Gastroesophageal sphincter (tissue), 4 donors: ENCODE data around the gene ROR1. TPM values are rescaled to one million over a fixed set of nuclear protein-coding genes. Genes with fewer than 3 reads are reported as not detected.
"Not testable (repeated sequence)": the region's sequence is repeated elsewhere in the genome, so short reads cannot be mapped to it uniquely, and the experiment has no call there.

ENCODE experiments used
- ATAC-seq: fragments of 150-250 bp; one replicate; pipeline ENCODE4 v1.9.1; 2016; ENCODE audit warnings: mild to moderate bottlenecking, moderate library complexity
- H3K27ac ChIP-seq, 4 donors: fragments of 200-600 bp; sonication (generic) in 3 of 4; 1 replicate in 3 of 4; 2 replicates in 1 of 4; pipeline ENCODE4 v1.5.1; 2016 to 2019
- H3K27me3 ChIP-seq: fragments of 200-600 bp; sonication (generic); one replicate; pipeline ENCODE4 v1.5.1; 2019
- H3K36me3 ChIP-seq, 2 donors: fragments of 200-600 bp; sonication (generic); one replicate each; pipeline ENCODE4 v1.5.1; 2019; ENCODE audit warnings: control low read depth in 1 of 2
- H3K4me1 ChIP-seq, 3 donors: fragments of 200-600 bp; sonication (generic); 1 replicate in 2 of 3; 2 replicates in 1 of 3; pipeline ENCODE4 v1.5.1; 2016 to 2019; ENCODE audit warnings: control low read depth in 2 of 3
- H3K4me3 ChIP-seq, 2 donors: fragments of 200-600 bp; sonication (generic); one replicate each; pipeline ENCODE4 v1.5.1; 2019; ENCODE audit warnings: mild to moderate bottlenecking in 1 of 2, moderate library complexity in 1 of 2
- H3K9me3 ChIP-seq, 3 donors: fragments of 200-600 bp; sonication (generic); one replicate each; pipeline ENCODE4 v1.5.1; 2017 to 2019; ENCODE audit warnings: control low read depth in 2 of 3
- EP300 ChIP-seq: sonication (generic); formaldehyde crosslinking; IDR thresholded peaks from one replicate; pipeline ENCODE4 v1.6.1; 2017; ENCODE audit warnings: antibody characterized with exemption, mild to moderate bottlenecking
- POLR2A ChIP-seq, 2 donors: fragments of 450-650 bp; IDR thresholded peaks; one replicate each; pipeline ENCODE4 v1.6.1; 2017; ENCODE audit warnings: antibody characterized with exemption in 2 of 2, mild to moderate bottlenecking in 2 of 2, moderate library complexity in 1 of 2
- POLR2AphosphoS5 ChIP-seq: sonication (generic); formaldehyde crosslinking; IDR thresholded peaks from one replicate; pipeline ENCODE4 v1.6.1; 2017; ENCODE audit warnings: antibody characterized with exemption
- WGBS, 2 donors: methylation state at CpG; one replicate each; pipeline ENCODE4 v1.1.5; 2018; ENCODE audit warnings: low coverage in 1 of 2; 5-methylcytosine and 5-hydroxymethylcytosine counted together
- total RNA-seq, 4 donors: library from RNA; depleted of rRNA; stranded (reverse); fragments of >200 nt; gene quantifications; one replicate each; pipeline ENCODE4 v1.1.0, GENCODE V29; 2016
- TF ChIP-seq, protein P1 (sequence below), 4 experiments: fragments of 200-600 bp in 2 of 4; fragments of 450-650 bp in 2 of 4; sonication (generic) in 1 of 4; IDR thresholded peaks; one replicate each; pipeline ENCODE4 v1.5.1; 2017 to 2019; ENCODE audit warnings: antibody characterized with exemption in 4 of 4, mild to moderate bottlenecking in 2 of 4, moderate library complexity in 2 of 4

Gene ROR1
- total RNA-seq, 4 donors from 2014 or later: 5.0 to 38.0 (median 8.3) TPM

DNA sequence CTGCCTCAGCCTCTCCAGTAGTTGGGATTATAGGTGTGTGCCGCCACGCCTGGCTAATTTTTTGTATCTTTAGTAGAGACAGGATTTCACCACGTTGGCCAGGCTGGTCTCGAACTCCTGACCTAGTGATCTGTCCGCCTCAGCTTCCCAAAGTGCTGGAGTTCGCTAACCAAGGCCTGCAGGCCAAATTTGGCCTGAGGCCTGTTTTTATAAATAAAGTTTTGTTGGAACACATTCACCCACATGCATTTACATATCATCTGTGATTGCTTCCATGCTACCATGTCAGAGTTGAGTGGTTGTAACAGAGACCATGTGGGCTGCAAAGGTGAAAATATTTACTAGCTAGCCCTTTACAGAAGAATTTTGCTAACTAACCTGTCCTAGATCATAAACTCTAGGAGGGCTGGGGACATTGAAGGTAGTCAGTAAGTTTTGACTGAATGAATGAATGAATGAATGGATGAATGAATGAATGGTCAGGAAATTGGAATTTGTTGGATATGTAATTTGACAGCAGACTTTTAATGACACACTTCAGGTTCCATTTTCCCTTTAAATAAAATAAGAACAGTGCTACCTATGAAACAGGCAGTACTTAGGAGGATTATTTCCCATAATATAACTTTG lies 38.4 kb downstream of the ROR1 start:
- no peak for TF ChIP-seq POLR2AphosphoS5
- TF ChIP-seq EP300: no peak
- no peak for TF ChIP-seq POLR2A (IDR thresholded peaks at IDR 0.05)
- TF ChIP-seq, protein P1, sequence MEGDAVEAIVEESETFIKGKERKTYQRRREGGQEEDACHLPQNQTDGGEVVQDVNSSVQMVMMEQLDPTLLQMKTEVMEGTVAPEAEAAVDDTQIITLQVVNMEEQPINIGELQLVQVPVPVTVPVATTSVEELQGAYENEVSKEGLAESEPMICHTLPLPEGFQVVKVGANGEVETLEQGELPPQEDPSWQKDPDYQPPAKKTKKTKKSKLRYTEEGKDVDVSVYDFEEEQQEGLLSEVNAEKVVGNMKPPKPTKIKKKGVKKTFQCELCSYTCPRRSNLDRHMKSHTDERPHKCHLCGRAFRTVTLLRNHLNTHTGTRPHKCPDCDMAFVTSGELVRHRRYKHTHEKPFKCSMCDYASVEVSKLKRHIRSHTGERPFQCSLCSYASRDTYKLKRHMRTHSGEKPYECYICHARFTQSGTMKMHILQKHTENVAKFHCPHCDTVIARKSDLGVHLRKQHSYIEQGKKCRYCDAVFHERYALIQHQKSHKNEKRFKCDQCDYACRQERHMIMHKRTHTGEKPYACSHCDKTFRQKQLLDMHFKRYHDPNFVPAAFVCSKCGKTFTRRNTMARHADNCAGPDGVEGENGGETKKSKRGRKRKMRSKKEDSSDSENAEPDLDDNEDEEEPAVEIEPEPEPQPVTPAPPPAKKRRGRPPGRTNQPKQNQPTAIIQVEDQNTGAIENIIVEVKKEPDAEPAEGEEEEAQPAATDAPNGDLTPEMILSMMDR (IDR thresholded peaks at IDR 0.05): no peak
- WGBS, 2 donors: 100% methylated on average over 3 of the region's 6 CpGs; no CpG with 5 or more reads in 1 of the 2 donors
- H3K27ac ChIP-seq: no peak overlapping the region
- peaks cover 2 to 56% (median 12%) of the 10 kb centered on the region in 3 donors for H3K4me1 ChIP-seq
- H3K36me3 ChIP-seq: no peaks in the 10 kb centered on the region
- no peak overlapping the region for H3K4me3 ChIP-seq
- no peaks in the 10 kb centered on the region for H3K27me3 ChIP-seq
- ATAC-seq: no peak
- no peaks in the 10 kb centered on the region for H3K9me3 ChIP-seq

DNA sequence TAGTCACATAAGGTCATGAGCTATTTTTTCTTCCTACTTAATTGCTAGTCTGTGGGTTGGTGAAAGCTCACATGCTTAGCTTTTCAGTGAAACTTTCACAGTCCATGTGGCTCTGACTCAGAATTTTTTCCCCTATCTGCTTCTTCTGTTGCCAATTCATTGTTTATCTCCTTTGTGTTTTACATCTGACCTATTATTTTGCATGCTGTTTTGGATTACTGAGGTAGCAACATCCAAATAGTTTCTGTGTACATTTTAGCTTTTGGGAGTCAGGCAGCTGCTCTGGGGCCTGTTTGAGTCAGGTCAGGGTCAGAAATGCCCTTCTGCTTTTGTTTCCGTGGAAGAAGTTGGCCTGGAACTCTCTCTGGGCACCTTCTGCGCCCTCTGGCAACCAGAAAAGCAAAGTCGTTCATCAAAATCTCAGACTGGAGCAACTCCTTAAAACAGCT lies 40.0 kb downstream of the ROR1 start:
- Histone ChIP-seq H3K4me1 (peaks cover 2 to 65% (median 12%) of the 10 kb centered on the region in 3 donors), H3K27me3 (no peaks in the 10 kb centered on the region), H3K4me3 (no peak overlapping the region), H3K36me3 (no peaks in the 10 kb centered on the region), H3K9me3 (no peaks in the 10 kb centered on the region), H3K27ac (peak overlapping the region; percentile 19 to 61 (median 34))
- TF ChIP-seq POLR2A (IDR thresholded peaks at IDR 0.05): no peak
- peak; percentile 64 for TF ChIP-seq POLR2AphosphoS5
- WGBS, 2 donors: 0 to 6% methylated on average over 3 of the region's 3 CpGs
- ATAC-seq: no peak

DNA sequence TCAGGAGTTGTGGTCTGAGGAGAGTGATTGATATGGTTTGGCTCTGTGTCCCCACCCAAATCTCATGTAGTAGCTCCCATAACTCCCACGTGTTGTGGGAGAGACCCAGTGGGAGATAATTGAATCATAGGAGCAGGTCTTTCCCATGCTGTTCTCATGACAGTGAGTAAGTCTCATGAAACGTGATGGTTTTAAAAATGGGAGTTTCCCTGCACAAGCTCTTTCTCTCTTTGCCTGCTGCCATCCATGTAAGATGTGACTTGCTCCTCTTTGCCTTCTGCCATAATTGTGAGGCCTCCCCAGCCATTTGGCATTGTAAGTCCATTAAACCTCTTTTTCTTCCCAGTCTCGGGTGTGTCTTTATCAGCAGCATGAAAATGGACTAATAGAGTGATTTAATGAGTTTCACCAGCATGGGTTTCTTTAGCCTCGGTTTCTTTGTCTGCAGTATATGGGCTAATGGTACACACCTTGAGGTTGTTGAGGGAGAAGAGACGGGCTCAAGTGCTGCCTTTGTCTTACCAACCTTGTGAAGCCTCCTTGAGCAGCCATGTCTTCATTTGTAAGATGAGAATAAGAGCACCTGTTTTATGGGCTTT lies 42.5 kb downstream of the ROR1 start:
- not testable (repeated sequence) for ATAC-seq, H3K4me3 ChIP-seq, H3K27ac ChIP-seq, H3K36me3 ChIP-seq, H3K9me3 ChIP-seq, H3K27me3 ChIP-seq
- 88 to 100% methylated on average over 3 to 5 of the region's 5 CpGs for WGBS, 2 donors
- H3K4me1 ChIP-seq: peaks cover 6 to 60% (median 16%) of the 10 kb centered on the region in 3 donors

DNA sequence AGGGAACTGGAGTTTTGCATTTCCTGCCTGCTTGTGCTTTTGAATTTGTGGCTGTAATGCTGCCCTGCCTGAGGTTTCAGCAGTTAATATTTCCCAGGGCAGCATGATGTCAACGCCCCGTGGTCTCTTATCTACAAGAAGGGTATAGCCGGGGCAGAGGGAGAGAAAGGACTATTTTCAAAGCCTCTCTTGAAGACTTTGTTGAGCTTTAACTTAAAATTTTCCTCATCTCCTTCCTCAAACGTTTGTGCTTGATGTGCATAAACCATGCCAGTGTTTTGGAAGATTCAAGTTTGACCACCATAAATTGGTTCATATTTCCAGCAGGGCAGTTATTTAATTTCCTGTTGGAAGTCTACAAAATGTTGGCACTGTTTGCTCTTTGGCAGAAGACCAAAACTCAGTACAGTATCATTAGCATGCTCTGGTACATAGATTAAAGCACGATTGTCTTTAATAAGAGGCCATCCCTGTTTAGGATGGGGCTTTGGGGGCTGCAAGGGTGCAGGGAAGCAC lies 43.4 kb downstream of the ROR1 start:
- 41 to 59% methylated on average over 4 to 5 of the region's 5 CpGs for WGBS, 2 donors
- no peak for ATAC-seq
- no peak for TF ChIP-seq EP300
- TF ChIP-seq, protein P1 (IDR thresholded peaks at IDR 0.05): no peak
- TF ChIP-seq POLR2A (IDR thresholded peaks at IDR 0.05): no peak
- TF ChIP-seq POLR2AphosphoS5: no peak

DNA sequence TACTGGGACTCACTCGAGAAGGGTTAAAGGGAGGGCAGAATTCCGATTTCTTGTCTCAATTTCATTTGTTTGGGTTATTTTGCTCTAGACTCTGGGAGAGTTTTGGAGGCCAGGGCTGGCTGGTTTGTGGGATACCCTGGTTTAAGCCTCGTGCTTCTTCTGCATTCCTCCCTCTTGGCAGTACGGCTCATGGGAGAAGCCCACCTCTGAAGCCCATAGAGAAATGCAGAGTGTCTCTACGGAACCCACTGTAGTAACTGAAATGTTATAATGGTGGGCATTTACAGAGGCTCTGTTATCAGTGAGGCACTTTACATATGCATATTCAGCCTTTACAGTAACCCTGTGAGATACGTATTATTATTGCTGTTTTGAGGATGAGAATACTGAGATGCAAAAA lies 43.9 kb downstream of the ROR1 start:
- Histone ChIP-seq H3K4me3 (no peak overlapping the region), H3K27me3 (no peaks in the 10 kb centered on the region), H3K27ac (no peak overlapping the region), H3K4me1 (peaks cover 6 to 59% (median 16%) of the 10 kb centered on the region in 3 donors), H3K9me3 (no peaks in the 10 kb centered on the region), H3K36me3 (no peaks in the 10 kb centered on the region)
- WGBS, 2 donors: 69 to 77% methylated on average over 2 to 6 of the region's 6 CpGs
- TF ChIP-seq POLR2A (IDR thresholded peaks at IDR 0.05) (no peak), EP300 (no peak), POLR2AphosphoS5 (no peak)
- TF ChIP-seq, protein P1 (IDR thresholded peaks at IDR 0.05): no peak
- no peak for ATAC-seq

More for the DNA sequence above, 43.4 kb downstream of the ROR1 start:
- peaks cover 6 to 59% (median 16%) of the 10 kb centered on the region in 3 donors for H3K4me1 ChIP-seq
- H3K9me3 ChIP-seq: no peaks in the 10 kb centered on the region
- H3K36me3 ChIP-seq: no peaks in the 10 kb centered on the region
- H3K27me3 ChIP-seq: no peaks in the 10 kb centered on the region
- H3K27ac ChIP-seq: no peak overlapping the region
- no peak overlapping the region for H3K4me3 ChIP-seq
